ENCODE measurements around the gene FSIP1.

FSIP1 gene

DNA sequence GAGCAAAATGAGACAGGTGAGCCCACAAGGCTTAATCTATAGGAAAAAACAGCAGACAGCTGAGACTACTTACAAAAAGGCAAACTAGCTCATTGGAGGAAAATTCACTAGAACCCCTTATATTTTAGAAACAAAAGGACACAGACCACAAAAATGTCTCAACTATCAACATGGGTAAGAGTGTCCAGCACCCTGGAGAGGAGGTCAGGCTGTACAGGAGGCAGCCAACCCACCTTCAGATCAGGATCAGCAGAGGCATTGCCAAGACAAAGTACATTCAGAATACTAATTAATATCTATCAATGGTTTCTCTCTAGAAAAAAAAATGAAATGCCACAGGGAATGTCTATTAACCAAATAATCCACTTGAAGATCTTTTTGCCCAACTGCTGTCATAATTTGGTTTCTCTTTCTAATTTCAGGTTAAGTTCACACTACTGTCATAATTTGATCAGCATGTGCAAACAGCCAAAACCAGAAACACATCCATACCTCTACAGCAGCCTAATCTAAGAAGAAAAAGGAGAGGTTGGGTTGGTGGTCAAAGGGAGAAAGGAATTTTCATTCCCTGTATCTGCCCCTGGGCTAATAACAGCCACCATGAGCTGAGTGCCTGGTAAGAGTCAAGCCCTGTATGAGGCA, 227.8 kb downstream of the FSIP1 start:
- Mint-ChIP-seq H3K9me3 (no peaks in the 10 kb centered on the region), H3K27ac (no peak overlapping the region), H3K36me3 (ENCODE audit: low read depth) (no peaks in the 10 kb centered on the region), H3K4me1 (ENCODE audit: low read depth) (no peaks in the 10 kb centered on the region), H3K27me3 (ENCODE audit: low read depth) (peaks cover 22% of the 10 kb centered on the region), H3K4me3 (no peak overlapping the region)

DNA sequence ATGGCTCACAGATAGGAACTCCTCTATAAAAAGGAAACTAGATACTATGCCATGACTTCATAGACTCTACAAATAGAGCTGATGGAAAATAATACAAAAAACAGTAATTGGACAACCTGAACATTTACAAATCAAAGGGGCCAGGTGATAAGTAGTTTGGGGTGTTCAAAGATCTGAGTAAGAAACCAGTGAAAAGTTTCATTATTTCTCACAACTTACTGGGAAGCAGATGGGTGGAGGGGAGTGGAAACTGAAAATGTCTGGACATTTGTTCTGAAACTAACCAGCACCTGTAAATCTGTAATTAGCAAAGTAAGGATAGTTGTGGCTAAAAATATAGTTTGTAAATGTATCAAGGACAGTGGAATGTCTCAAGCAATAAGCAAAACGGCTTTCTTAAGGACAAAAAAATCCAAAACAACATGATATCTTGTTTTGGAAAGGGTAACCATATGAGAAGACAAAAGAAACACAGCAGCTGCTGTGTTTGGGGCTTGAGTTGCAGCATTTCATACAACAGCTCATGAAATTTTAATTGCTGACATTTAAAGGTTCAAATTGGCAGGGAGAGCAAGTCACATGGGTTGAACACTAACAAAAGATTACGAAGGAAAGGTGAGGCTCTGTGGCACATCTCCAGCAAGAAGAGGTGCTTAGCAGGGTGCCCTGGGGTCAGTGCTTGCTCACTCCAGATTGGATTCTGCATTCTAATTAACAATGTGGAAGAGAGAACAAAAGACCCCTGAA, 228.5 kb downstream of the FSIP1 start:
- Mint-ChIP-seq H3K36me3 (ENCODE audit: low read depth) (no peaks in the 10 kb centered on the region), H3K4me3 (no peak overlapping the region), H3K27ac (no peak overlapping the region), H3K9me3 (no peaks in the 10 kb centered on the region), H3K27me3 (ENCODE audit: low read depth) (peaks cover 20% of the 10 kb centered on the region), H3K4me1 (ENCODE audit: low read depth) (no peaks in the 10 kb centered on the region)

DNA sequence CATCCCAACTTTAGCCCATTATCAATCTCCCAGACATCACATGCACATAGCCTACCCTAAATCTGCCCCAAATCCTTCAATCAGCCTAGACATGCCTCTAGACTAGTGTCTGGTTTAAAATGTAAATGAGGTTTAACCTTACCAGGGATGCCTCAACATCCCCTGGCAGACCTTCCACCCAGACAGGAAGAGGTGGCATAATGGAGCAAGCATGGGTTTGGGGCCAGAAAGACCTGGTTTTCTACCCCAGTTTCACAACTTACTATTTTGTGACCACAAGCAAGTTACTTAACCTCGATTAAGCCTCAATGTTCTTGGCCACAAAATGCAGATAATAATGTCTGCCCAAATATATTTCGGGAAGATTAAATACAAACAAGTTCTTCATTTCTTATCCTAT, 230.1 kb downstream of the FSIP1 start:
- no peaks in the 10 kb centered on the region for H3K4me1 Mint-ChIP-seq (ENCODE audit: low read depth)
- H3K4me3 Mint-ChIP-seq: no peak overlapping the region
- H3K9me3 Mint-ChIP-seq: no peaks in the 10 kb centered on the region
- H3K36me3 Mint-ChIP-seq (ENCODE audit: low read depth): no peaks in the 10 kb centered on the region
- peaks cover 13% of the 10 kb centered on the region for H3K27me3 Mint-ChIP-seq (ENCODE audit: low read depth)
- no peak overlapping the region for H3K27ac Mint-ChIP-seq

DNA sequence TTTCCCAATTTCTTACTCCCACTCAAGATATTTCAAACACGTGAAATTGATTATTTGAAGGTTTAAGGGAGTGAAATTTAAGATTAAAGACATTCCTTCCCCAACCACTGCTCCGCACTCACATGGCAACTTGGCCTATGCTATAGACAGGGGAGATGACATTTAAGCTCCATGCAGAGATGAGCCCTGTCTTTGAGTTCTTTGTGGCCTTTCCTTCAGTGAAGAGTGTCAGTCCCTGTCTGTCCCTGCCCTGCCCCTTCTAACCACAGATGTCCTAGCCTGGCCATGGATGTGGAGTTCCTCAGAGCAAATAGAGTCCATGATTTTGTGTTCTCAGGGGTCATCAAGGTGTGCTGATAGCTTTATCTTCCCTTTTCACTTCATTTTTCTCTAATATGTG, 231.2 kb downstream of the FSIP1 start:
- Mint-ChIP-seq H3K36me3 (ENCODE audit: low read depth) (no peaks in the 10 kb centered on the region), H3K4me1 (ENCODE audit: low read depth) (no peaks in the 10 kb centered on the region), H3K27me3 (ENCODE audit: low read depth) (peaks cover 16% of the 10 kb centered on the region), H3K27ac (no peak overlapping the region), H3K4me3 (no peak overlapping the region), H3K9me3 (no peaks in the 10 kb centered on the region)
